NCI-H1048 (cell line): ENCODE data around the gene INPP5F.
"Not testable (repeated sequence)": the region's sequence is repeated elsewhere in the genome, so short reads cannot be mapped to it uniquely, and the experiment has no call there.

Source experiments
- DNase-seq: peaks from one replicate; lab custom pipeline; 2025; lab: John Stamatoyannopoulos, UW

INPP5F gene

GRCh38 chr10:119705434-119705831 lies 20.4 kb upstream of the INPP5F start:
- no peak for DNase-seq

- no peak for DNase-seq
Observed at GRCh38 chr10:119706521-119707278, 19.1 kb upstream of the INPP5F start.

GRCh38 chr10:119707331-119707730 lies 18.5 kb upstream of the INPP5F start:
- DNase-seq, result not testable (repeated sequence)

GRCh38 chr10:119710935-119711334 lies 14.9 kb upstream of the INPP5F start:
- not testable (repeated sequence) for DNase-seq

GRCh38 chr10:119713744-119714483 lies 11.9 kb upstream of the INPP5F start:
- DNase-seq, result no peak

- no peak for DNase-seq
Observed at GRCh38 chr10:119714484-119714816, 11.4 kb upstream of the INPP5F start.

- no peak for DNase-seq
Observed at GRCh38 chr10:119715628-119716505, 10.0 kb upstream of the INPP5F start.

GRCh38 chr10:119723161-119723560 lies 2.7 kb upstream of the INPP5F start:
- no peak for DNase-seq

- no peak for DNase-seq
Observed at GRCh38 chr10:119723624-119724023, 2.2 kb upstream of the INPP5F start.

GRCh38 chr10:119724593-119725516 lies 995 bp upstream of the INPP5F start:
- DNase-seq, result no peak

- DNase-seq, result no peak
Observed at GRCh38 chr10:119725517-119725827, 378 bp upstream of the INPP5F start.

- no peak for DNase-seq
Observed at GRCh38 chr10:119726676-119727261, 919 bp downstream of the INPP5F start.

- no peak for DNase-seq
Observed at GRCh38 chr10:119728172-119728800, 2.4 kb downstream of the INPP5F start.

- no peak for DNase-seq
Observed at GRCh38 chr10:119734396-119735332, 8.8 kb downstream of the INPP5F start.

GRCh38 chr10:119735451-119735850 lies 9.6 kb downstream of the INPP5F start:
- DNase-seq, result no peak

GRCh38 chr10:119736220-119736619 lies 10.4 kb downstream of the INPP5F start:
- no peak for DNase-seq

- DNase-seq, result no peak
Observed at GRCh38 chr10:119737039-119737663, 11.3 kb downstream of the INPP5F start.

- DNase-seq, result no peak
Observed at GRCh38 chr10:119737823-119738222, 12.0 kb downstream of the INPP5F start.

- DNase-seq, result no peak
Observed at GRCh38 chr10:119738962-119739361, 13.1 kb downstream of the INPP5F start.
